IPS-NIHi11 (cell line): Measurements from ENCODE around the gene LRP1.

Source experiments
- DNase-seq: peaks from one replicate; pipeline ENCODE4 v3.0.0; 2012; ENCODE audit warnings: mixed read lengths, low spot score

The LRP1 gene

DNA sequence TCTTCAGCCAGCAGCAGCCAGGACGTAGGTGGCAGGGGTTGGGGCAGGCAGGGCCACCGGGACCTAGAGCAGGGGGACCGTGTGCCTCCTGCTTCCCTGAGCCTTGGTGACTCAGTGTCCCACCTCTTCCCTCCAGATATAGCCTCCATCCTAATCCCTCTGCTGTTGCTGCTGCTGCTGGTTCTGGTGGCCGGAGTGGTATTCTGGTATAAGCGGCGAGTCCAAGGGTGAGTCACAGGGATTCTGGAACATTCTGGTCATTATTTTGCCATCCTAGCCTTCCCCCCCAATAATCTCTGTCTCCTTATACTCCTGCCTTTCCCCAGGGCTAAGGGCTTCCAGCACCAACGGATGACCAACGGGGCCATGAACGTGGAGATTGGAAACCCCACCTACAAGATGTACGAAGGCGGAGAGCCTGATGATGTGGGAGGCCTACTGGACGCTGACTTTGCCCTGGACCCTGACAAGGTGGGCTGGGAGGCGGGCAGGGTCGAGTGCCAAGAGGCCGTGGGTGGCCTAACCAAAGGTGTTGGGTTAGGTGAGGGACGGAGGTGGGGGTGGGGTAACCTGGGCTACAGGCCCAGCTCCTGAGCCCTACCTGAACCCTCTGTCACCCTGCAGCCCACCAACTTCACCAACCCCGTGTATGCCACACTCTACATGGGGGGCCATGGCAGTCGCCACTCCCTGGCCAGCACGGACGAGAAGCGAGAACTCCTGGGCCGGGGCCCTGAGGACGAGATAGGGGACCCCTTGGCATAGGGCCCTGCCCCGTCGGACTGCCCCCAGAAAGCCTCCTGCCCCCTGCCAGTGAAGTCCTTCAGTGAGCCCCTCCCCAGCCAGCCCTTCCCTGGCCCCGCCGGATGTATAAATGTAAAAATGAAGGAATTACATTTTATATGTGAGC lies 83.8 kb downstream of the LRP1 start:
- no peak for DNase-seq

GRCh38 chr12:57212701-57213057 lies 84.4 kb downstream of the LRP1 start:
- no peak for DNase-seq

GRCh38 chr12:57213058-57213715 lies 84.9 kb downstream of the LRP1 start:
- DNase-seq = peak; percentile 92

GRCh38 chr12:57213763-57214397 lies 85.6 kb downstream of the LRP1 start:
- DNase-seq = no peak

DNA sequence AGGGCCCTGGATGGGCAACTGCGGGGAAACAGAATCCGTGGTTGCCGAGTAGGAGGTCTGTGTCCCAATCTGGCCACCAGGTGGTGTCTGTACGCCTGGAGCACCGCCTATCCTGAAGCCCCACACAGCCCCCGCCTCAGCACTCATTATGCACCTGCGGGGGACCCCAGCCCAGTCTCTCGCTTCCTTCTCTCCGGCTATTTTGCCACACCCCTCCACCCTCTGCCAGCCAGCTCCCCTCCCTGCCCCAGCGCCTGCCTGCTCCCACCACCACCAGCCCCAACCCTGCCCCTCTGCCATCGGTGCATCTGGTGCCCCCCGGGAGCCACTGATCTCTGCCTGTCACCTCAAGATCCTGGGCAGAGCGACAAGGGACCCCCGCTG lies 86.1 kb downstream of the LRP1 start:
- DNase-seq = peak; percentile 82

DNA sequence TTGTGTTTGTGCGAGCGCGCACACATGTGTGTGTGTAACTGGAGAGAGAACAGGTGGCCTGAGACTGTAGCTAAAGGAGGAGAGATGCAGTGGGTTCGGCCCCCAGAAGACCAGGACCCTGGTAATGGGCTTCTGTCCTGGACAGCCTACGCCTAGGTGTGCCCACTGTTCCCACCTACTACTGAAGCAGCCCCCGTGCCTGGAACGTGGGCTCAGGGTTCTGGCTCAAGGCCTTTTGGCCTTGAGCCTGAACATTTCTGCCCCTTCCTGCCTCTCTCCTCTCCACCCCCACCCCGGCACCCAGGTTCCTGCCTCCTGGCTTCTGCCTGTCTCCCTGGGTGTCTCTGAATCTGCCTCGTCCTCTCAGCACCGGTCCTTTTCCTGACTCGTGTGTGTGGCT lies 86.8 kb downstream of the LRP1 start:
- no peak for DNase-seq

GRCh38 chr12:57215668-57216013 lies 87.4 kb downstream of the LRP1 start:
- no peak for DNase-seq

- DNase-seq = peak; percentile 85
Observed at GRCh38 chr12:57216014-57216911, 88.0 kb downstream of the LRP1 start, which contains the start of gene NXPH4. NXPH4 (plus strand) TSS chr12:57216794; CDS start chr12:57216970, 176 bp downstream.

- DNase-seq = no peak
Observed at GRCh38 chr12:57216921-57217879, 88.9 kb downstream of the LRP1 start.

GRCh38 chr12:57218030-57218853 lies 90.0 kb downstream of the LRP1 start:
- DNase-seq = no peak

DNA sequence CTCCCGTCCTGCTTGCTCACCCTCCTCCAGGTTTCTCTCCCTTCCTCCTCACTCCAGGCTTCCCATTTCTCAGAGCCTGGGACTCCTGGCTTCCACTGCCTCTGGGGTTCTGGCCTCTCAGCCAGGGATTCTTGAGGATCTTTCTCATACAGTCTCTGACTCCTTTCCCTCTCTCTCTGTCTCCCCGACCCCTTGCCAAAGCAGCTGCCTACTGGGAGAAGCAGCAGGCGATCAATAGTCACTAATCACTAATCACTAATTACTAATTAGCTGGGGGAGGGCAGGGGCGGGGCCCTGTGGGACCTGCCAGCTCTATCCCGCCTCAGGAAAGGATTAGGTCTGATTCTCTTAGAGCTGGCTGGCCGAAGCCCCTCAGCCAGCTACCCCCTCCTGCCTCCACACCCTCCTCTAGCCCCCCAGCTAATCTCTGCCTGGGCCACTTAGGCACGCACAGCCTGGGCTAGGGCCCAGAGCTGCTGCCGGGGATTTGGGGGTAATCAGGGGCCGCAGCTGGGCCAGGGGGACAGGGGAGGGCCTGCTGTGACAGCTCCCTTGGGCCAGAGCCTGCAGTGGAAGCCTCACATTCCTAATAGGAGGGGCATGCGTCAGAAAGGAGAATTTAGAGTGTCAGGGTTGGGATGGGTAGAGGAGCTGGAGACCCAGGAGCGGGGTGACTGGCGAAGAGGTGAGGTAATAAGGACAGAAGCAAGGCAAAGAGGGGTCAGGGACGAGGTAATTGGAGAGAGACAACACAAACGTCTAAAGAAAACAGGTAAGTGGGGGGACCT lies 91.1 kb downstream of the LRP1 start:
- DNase-seq = no peak

- no peak for DNase-seq
Observed at GRCh38 chr12:57219993-57220754, 91.9 kb downstream of the LRP1 start.

DNA sequence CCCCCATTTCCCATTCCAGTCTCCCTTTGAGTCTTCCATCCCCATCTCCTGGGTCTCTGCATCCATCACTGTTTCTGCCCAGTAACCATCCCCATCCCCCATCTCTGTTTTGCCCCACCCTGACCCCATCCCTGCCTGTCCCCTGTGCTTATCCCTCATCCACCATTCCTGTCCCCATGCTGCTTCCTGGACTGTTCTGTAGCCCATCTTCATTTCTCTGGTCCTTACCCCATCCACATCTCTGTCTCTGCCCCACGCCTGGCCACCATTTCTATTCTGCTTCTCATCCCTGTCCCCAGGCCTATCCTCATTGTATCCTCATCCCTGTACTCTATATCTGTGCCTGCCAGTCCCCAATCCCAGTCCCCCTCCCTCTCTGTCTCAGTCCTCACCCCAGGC lies 92.5 kb downstream of the LRP1 start:
- DNase-seq = no peak

GRCh38 chr12:57221169-57221917 lies 93.1 kb downstream of the LRP1 start:
- DNase-seq = no peak

- DNase-seq = no peak
Observed at GRCh38 chr12:57222286-57223190, 94.3 kb downstream of the LRP1 start.
